Thyroid gland (tissue), 4 donors: ENCODE measurements around the gene ZBP1.

Experiments used
- CTCF ChIP-seq, 6 experiments: fragments of 200-600 bp in 3 of 6; fragments of 450-650 bp in 3 of 6; sonication (generic) in 3 of 6; IDR thresholded peaks; one replicate each; pipeline ENCODE4 v1.5.1; 2016 to 2019; ENCODE audit warnings: antibody characterized with exemption in 6 of 6, mild to moderate bottlenecking in 2 of 6, inconsistent platforms in 1 of 6, moderate library complexity in 1 of 6
- POLR2A ChIP-seq, 2 donors: fragments of 450-650 bp; IDR thresholded peaks; one replicate each; pipeline ENCODE4 v1.6.1; 2017; ENCODE audit warnings: antibody characterized with exemption in 2 of 2, mild to moderate bottlenecking in 2 of 2, moderate library complexity in 1 of 2

DNA sequence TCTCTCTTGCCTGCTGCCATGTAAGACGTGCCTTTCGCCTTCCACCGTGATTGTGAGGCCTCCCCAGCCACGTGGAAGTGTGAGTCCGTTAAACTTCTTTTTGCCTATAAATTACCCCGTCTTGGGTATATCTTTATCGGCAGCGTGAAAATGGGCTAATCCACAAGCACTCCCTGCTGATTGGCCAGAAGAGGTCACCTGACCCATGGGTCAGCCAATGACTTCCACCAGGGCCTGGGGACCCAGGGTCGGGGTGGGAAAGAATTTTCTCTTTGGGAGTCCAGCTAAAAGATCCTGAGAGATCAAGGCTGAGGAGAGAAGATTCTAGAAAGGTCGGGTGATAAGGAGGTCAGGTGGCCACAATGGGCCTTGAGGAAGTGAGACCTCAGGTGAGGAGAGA lies 17.1 kb downstream of the ZBP1 start:
- TF ChIP-seq CTCF (IDR thresholded peaks at IDR 0.05) (no peak), POLR2A (IDR thresholded peaks at IDR 0.05) (no peak)
